HG03139 (cell line): ENCODE measurements around the gene SRP9.
"Not testable (repeated sequence)": the region's sequence is repeated elsewhere in the genome, so short reads cannot be mapped to it uniquely, and the experiment has no call there.

Source experiments
- ATAC-seq: cut with Tn5 transposase; IDR thresholded peaks from one replicate; pipeline ENCODE4 v1.9.1; 2021; ENCODE audit not compliant: unreplicated experiment

SRP9 gene

GRCh38 chr1:225814381-225814780 lies 36.8 kb downstream of the SRP9 start:
- no peak for ATAC-seq

GRCh38 chr1:225815090-225815489 lies 37.5 kb downstream of the SRP9 start:
- not testable (repeated sequence) for ATAC-seq

GRCh38 chr1:225815526-225816178 lies 38.0 kb downstream of the SRP9 start:
- no peak for ATAC-seq

GRCh38 chr1:225816643-225817538 lies 39.3 kb downstream of the SRP9 start:
- no peak for ATAC-seq

GRCh38 chr1:225817611-225818061 lies 40.0 kb downstream of the SRP9 start:
- no peak for ATAC-seq

GRCh38 chr1:225818229-225818628 lies 40.6 kb downstream of the SRP9 start:
- no peak for ATAC-seq

DNA sequence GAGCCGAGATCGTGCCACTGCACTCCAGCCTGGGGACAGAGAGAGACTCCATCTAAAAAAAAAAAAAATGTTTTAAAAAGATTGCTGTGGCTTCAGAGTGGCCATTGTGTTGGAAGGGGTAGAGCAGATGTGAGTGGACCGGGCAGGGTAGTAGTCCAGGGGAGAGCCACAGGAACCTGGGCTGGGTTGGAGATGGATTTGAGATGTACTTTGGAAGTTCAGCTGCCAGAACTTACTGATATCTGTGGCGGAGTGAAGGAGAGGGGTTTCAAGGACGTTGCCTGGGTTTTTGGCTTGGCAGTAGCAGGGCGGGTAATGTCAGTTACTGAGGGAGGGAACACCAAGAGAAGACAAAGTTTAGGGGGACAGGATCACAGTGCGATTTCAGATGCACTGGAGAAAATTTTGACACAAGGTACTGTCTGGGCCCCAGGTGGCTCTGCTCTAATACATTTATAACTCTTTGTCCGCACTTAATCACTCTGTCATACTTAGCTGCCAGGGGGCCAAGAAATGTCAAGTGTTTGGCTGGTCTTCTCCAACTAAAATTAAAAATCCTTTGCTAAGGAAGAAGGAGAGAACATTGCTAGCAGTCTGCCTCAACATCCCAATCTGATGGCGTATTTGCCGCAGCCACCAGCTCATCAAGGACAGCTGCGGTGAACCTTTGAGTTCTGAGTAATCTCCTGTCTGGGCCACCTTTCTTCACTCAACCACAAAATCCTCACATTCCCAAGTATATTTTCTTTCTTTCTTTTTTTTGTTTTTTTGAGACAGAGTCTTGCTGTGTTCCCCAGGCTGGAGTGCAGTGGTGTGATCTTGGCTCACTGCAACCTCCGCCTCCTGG lies 41.9 kb downstream of the SRP9 start:
- ATAC-seq = no peak

DNA sequence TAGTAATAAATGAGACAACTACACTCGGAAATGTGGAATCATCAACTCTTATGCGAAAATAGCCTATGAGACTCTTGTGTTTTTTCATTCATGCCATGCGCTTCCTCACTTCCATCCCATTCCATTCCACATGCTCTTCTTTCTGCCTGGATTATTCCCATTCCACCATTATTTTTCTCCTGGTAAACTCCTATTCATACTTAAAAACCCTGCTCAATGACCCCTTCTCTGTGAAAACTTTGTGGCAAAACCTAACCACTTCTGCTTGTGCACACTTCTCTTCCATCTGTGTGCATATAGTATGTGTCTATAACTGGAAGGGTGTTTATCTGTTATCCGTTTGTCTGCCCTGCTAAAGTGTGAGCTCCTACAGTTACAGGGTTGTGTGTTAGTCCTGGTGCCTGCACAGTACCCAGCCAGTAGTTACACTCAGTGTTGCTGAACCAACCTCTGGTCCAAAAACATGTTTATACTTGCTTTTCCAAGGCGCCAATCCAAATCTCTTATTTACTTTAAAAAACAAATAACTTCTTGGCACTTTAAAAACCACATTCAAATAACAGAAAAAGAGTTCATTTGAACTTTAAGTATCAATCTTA lies 43.0 kb downstream of the SRP9 start:
- no peak for ATAC-seq

GRCh38 chr1:225822655-225823403 lies 45.2 kb downstream of the SRP9 start:
- ATAC-seq = no peak

- no peak for ATAC-seq
Measured at GRCh38 chr1:225823811-225824261, 46.2 kb downstream of the SRP9 start.

DNA sequence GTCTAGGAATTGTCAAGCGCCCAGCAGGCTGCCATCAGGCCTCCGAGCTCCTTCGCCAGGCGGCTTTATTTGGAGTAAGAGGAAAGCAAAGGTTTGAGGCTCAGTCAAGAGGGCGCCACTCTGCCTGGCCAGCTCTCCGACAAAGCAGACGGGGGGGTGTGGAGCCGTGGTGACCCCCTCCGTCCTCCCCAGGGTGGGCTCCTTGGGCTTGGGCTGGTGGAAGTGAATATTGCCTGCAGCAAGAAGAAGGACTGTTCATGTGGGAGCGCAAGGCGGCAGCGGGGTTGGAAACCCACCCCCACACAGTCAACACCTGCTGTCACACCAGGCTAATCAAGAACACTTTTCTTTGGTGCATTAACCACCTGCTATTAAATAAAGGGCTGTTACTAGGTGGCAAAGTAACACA lies 46.9 kb downstream of the SRP9 start:
- no peak for ATAC-seq

GRCh38 chr1:225825078-225825477 lies 47.5 kb downstream of the SRP9 start:
- no peak for ATAC-seq

GRCh38 chr1:225825607-225826007 lies 48.0 kb downstream of the SRP9 start:
- no peak for ATAC-seq

DNA sequence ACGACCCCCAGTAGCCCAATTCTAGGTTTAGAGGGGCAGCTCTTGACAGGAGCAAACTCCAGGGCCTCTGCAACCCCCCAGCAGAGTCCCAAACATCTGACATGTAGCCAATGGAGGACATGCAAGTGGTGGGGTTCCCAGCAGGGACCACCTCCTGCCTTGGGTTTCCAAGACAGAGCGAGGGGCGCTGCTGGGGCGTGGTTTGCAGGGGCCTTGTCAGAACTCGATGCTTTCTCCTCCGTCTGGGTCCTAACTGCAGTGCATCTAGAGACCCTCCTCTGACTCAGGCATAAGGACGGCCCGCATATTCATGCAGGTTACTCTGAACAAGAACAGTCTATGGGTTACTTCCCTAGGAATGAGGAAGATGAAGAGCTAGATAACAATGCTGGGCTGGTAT lies 49.5 kb downstream of the SRP9 start:
- no peak for ATAC-seq

DNA sequence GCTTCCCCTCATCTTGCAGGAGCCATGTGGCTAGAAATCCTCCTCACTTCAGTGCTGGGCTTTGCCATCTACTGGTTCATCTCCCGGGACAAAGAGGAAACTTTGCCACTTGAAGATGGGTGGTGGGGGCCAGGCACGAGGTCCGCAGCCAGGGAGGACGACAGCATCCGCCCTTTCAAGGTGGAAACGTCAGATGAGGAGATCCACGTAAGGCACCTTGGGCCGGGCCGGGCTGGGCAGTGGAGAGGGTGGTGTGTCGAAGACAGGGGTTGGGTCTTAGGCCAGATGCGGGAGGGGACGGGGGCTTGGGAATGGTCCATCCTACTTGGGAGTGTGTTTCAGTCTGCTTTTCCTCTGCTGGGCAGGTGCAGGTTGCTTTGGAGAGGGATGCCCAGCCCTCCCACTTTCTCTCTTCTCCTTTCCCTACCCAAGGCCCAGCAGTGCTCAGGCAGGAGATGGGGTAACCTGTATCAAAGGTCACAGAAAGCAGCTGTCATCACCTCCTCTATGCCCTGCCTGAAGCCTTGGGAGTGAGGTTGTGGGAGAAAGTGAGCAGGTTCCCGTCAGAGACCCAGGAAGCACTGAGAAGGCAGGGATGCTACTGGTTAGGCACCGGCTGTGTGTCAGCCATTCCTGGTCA lies 51.2 kb downstream of the SRP9 start:
- no peak for ATAC-seq

DNA sequence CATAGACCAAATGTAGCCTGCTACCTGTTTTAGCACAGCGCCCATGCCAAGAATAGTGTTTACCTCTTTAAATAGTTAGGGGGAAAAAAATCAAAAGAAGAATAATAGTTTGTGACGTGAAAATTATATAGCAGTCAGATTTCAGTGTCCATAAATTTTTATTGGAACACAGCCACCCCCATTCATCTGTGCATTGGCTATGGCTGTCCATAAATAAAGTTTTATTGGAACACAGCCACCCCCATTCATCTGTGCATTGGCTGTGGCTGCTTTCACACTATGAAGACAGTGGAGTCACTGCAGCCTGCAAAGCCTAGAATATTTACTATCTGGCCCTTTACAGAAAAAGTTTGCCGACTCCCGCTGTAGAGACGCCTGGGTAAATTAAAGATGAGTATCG lies 53.2 kb downstream of the SRP9 start:
- ATAC-seq = no peak

DNA sequence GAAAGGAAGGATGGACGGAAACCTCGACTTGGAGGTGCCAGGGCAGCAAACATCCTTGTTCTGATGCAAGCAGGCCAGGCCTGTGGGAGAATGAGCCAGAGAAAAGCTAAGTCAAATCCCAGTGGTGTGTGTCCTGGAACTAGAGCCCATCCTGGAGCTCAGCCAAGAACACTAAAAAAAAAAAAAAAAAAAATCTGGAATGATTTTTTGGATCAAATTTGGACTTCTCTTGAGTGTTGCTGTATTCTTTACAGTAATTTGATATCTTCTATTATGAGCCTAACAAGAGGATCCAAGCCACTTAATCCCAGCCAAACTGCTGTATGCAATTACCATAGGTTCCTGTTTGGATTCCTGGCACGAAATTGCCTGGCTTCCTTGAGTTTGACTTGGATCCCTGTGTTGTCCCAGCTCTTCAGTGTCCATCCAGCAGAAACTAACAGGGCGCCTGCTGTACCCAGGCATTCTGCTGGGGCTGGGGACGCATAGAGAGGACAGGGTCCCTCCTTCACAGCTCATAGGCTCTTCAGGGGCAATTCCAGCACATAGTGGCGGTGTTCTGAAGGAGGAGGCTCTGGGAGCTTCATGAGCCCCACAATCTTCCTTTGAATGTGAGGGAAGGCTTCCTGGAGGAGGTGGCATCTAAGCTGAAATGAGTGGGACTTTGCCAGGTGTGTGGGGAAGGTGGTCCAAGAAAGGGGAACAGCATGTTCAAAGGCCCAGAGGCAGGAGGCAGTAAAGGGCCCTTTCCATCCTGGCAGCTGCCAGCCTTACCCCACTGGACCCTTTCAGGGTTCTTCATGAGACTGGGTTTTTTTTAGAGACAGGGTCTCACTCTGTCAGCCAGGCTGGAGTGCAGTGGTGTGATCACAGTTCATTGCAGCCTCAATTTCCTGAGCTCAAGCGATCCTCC lies 57.0 kb downstream of the SRP9 start:
- no peak for ATAC-seq

- ATAC-seq = no peak
Measured at GRCh38 chr1:225835856-225836255, 58.2 kb downstream of the SRP9 start.

- not testable (repeated sequence) for ATAC-seq
Measured at GRCh38 chr1:225836296-225836695, 58.7 kb downstream of the SRP9 start.
